Measurements from ENCODE around the gene CHST12. TPM values are rescaled to one million over a fixed set of nuclear protein-coding genes. Genes with fewer than 3 reads are reported as not detected.

Gene CHST12
- polyA plus RNA-seq, 1 donor from 2014 or later: 6.4 TPM

GRCh38 chr7:2421943-2422310 lies 18.5 kb downstream of the CHST12 start:
- H3K4me3 ChIP-seq (ENCODE audit: low read length): no peak overlapping the region
- H3K79me2 ChIP-seq (replicated peaks; ENCODE audit: insufficient read depth, low read length): peaks cover 3% of the 10 kb centered on the region
- H3K27me3 ChIP-seq (ENCODE audit: insufficient read depth, low read depth, low read length): no peaks in the 10 kb centered on the region
- H3K4me2 ChIP-seq (ENCODE audit: low read length): no peak overlapping the region
- no peaks in the 10 kb centered on the region for H4K20me1 ChIP-seq (ENCODE audit: insufficient read depth)
- no peak for TF ChIP-seq REST (IDR thresholded peaks at IDR 0.05; ENCODE audit: borderline replicate concordance)
- TF ChIP-seq MXI1 (conservative IDR thresholded peaks at IDR 0.05; ENCODE audit: poor library complexity, severe bottlenecking): no peak
- TF ChIP-seq POLR2AphosphoS5 (IDR thresholded peaks at IDR 0.05): no peak
- TF ChIP-seq RAD21 (conservative IDR thresholded peaks at IDR 0.05): no peak
- TF ChIP-seq EP300 (conservative IDR thresholded peaks at IDR 0.05; ENCODE audit: poor library complexity, severe bottlenecking): no peak
- TF ChIP-seq SMC3 (conservative IDR thresholded peaks at IDR 0.05; ENCODE audit: poor library complexity): no peak
- TF ChIP-seq EZH2 (IDR thresholded peaks at IDR 0.05; ENCODE audit: borderline replicate concordance, insufficient read depth, low read length, poor library complexity, severe bottlenecking): no peak
- no peak for TF ChIP-seq TAF1 (IDR thresholded peaks at IDR 0.05; ENCODE audit: low read depth)
- no peak for TF ChIP-seq CTCF (IDR thresholded peaks at IDR 0.05; ENCODE audit: poor library complexity, severe bottlenecking)
- H3F3A ChIP-seq (ENCODE audit: insufficient read depth, low read length, poor library complexity, severe bottlenecking): no peaks in the 10 kb centered on the region
- no peak overlapping the region for H2AFZ ChIP-seq (ENCODE audit: low read depth, low read length)
- no peak overlapping the region for H3K9ac ChIP-seq (ENCODE audit: low read length)
- H3K9me2 ChIP-seq (ENCODE audit: insufficient read depth, low read length): no peaks in the 10 kb centered on the region
- no peak overlapping the region for H3K27ac ChIP-seq (ENCODE audit: low read length)
- H3K36me3 ChIP-seq (ENCODE audit: insufficient read depth, low read length): no peaks in the 10 kb centered on the region
- H3K9me3 ChIP-seq (ENCODE audit: low read length): no peaks in the 10 kb centered on the region

- Histone ChIP-seq H2AFZ (ENCODE audit: low read depth, low read length) (no peak overlapping the region), H3F3A (ENCODE audit: insufficient read depth, low read length, poor library complexity, severe bottlenecking) (no peaks in the 10 kb centered on the region), H4K20me1 (ENCODE audit: insufficient read depth) (no peaks in the 10 kb centered on the region), H3K9me2 (ENCODE audit: insufficient read depth, low read length) (no peaks in the 10 kb centered on the region), H3K27ac (ENCODE audit: low read length) (no peak overlapping the region), H3K79me2 (replicated peaks; ENCODE audit: insufficient read depth, low read length) (no peaks in the 10 kb centered on the region), H3K4me3 (ENCODE audit: low read length) (no peak overlapping the region), H3K27me3 (ENCODE audit: insufficient read depth, low read depth, low read length) (no peaks in the 10 kb centered on the region), H3K36me3 (ENCODE audit: insufficient read depth, low read length) (no peaks in the 10 kb centered on the region), H3K9me3 (ENCODE audit: low read length) (no peaks in the 10 kb centered on the region), H3K9ac (ENCODE audit: low read length) (no peak overlapping the region), H3K4me2 (ENCODE audit: low read length) (no peak overlapping the region)
- TF ChIP-seq REST (IDR thresholded peaks at IDR 0.05; ENCODE audit: borderline replicate concordance): no peak
- no peak for TF ChIP-seq TAF1 (IDR thresholded peaks at IDR 0.05; ENCODE audit: low read depth)
- TF ChIP-seq CTCF (IDR thresholded peaks at IDR 0.05; ENCODE audit: poor library complexity, severe bottlenecking): no peak
- TF ChIP-seq RAD21 (conservative IDR thresholded peaks at IDR 0.05): no peak
- no peak for TF ChIP-seq EP300 (conservative IDR thresholded peaks at IDR 0.05; ENCODE audit: poor library complexity, severe bottlenecking)
- TF ChIP-seq POLR2AphosphoS5 (IDR thresholded peaks at IDR 0.05): no peak
- no peak for TF ChIP-seq MXI1 (conservative IDR thresholded peaks at IDR 0.05; ENCODE audit: poor library complexity, severe bottlenecking)
- no peak for TF ChIP-seq EZH2 (IDR thresholded peaks at IDR 0.05; ENCODE audit: borderline replicate concordance, insufficient read depth, low read length, poor library complexity, severe bottlenecking)
- TF ChIP-seq SMC3 (conservative IDR thresholded peaks at IDR 0.05; ENCODE audit: poor library complexity): no peak
Measured at GRCh38 chr7:2425749-2426148, 22.3 kb downstream of the CHST12 start.

All from neural cell (in vitro differentiated cells).